DOHH2 (cell line): Measurements from ENCODE around the gene DSCAML1.
A peak's percentile ranks its signal among the peaks of the same experiment; 100 is the strongest.

Experiments used
- H3F3A ChIP-seq: fragments of 200-600 bp; sonication (generic), shearing (Covaris generic); 2 replicates; pipeline ENCODE4 v1.6.0; 2016; ENCODE audit warnings: antibody characterized with exemption, mild to moderate bottlenecking; ENCODE audit not compliant: control insufficient read depth, insufficient read depth
- H3K27ac ChIP-seq: fragments of 200-600 bp; sonication (generic); 2 replicates; pipeline ENCODE4 v1.5.1; 2014; ENCODE audit warnings: low read depth, mild to moderate bottlenecking, low read length, moderate library complexity
- H3K27me3 ChIP-seq: fragments of 200-600 bp; sonication (generic); 2 replicates; pipeline ENCODE4 v1.6.1; 2014; ENCODE audit warnings: mild to moderate bottlenecking, low read length, mixed read lengths; ENCODE audit not compliant: control insufficient read depth
- H3K36me3 ChIP-seq: fragments of 200-600 bp; sonication (generic); 2 replicates; pipeline ENCODE4 v1.6.1; 2014; ENCODE audit warnings: mild to moderate bottlenecking, low read length, moderate library complexity, mixed read lengths; ENCODE audit not compliant: control insufficient read depth
- H3K4me1 ChIP-seq: fragments of 200-600 bp; sonication (generic); 2 replicates; pipeline ENCODE4 v1.6.1; 2014; ENCODE audit warnings: mild to moderate bottlenecking, low read length, mixed read lengths; ENCODE audit not compliant: control insufficient read depth
- H3K4me2 ChIP-seq: fragments of 200-600 bp; sonication (generic); 2 replicates; pipeline ENCODE4 v1.6.0; 2014; ENCODE audit warnings: mild to moderate bottlenecking, low read length, moderate library complexity
- H3K4me3 ChIP-seq: fragments of 200-600 bp; sonication (generic); 2 replicates; pipeline ENCODE4 v1.5.1; 2014; ENCODE audit warnings: mild to moderate bottlenecking, low read length, mixed read lengths
- H3K79me2 ChIP-seq: fragments of 200-600 bp; sonication (generic); 2 replicates; pipeline ENCODE4 v1.6.1; 2014; ENCODE audit warnings: mild to moderate bottlenecking, low read length, mixed read lengths; ENCODE audit not compliant: control insufficient read depth
- H3K9me2 ChIP-seq: fragments of 200-600 bp; sonication (generic); replicated peaks from 2 replicates; pipeline ENCODE4 v1.6.1; 2014; ENCODE audit warnings: mild to moderate bottlenecking, low read length, mixed read lengths; ENCODE audit not compliant: control insufficient read depth
- H3K9me3 ChIP-seq: fragments of 200-600 bp; sonication (generic); 2 replicates; pipeline ENCODE4 v1.6.1; 2014; ENCODE audit warnings: antibody characterized with exemption, low read length, mixed read lengths; ENCODE audit not compliant: control insufficient read depth, insufficient read depth
- H4K20me1 ChIP-seq: fragments of 200-600 bp; sonication (generic); 2 replicates; pipeline ENCODE4 v1.6.0; 2014; ENCODE audit warnings: low read depth, mild to moderate bottlenecking, antibody characterized with exemption, low read length, moderate library complexity; ENCODE audit not compliant: control insufficient read depth, insufficient read depth
- CTCF ChIP-seq: fragments of 200-600 bp; sonication (generic); IDR thresholded peaks from one replicate; pipeline ENCODE4 v1.5.1; 2014; ENCODE audit warnings: antibody characterized with exemption, mild to moderate bottlenecking, low read depth, low read length; ENCODE audit not compliant: poor library complexity, severe bottlenecking
- EZH2phosphoT487 ChIP-seq: fragments of 200-600 bp; sonication (generic); IDR thresholded peaks from 2 replicates; pipeline ENCODE4 v1.6.1; 2017; ENCODE audit warnings: borderline replicate concordance, mild to moderate bottlenecking, antibody characterized with exemption, low read length, moderate library complexity, mixed read lengths

DSCAML1 gene

DNA sequence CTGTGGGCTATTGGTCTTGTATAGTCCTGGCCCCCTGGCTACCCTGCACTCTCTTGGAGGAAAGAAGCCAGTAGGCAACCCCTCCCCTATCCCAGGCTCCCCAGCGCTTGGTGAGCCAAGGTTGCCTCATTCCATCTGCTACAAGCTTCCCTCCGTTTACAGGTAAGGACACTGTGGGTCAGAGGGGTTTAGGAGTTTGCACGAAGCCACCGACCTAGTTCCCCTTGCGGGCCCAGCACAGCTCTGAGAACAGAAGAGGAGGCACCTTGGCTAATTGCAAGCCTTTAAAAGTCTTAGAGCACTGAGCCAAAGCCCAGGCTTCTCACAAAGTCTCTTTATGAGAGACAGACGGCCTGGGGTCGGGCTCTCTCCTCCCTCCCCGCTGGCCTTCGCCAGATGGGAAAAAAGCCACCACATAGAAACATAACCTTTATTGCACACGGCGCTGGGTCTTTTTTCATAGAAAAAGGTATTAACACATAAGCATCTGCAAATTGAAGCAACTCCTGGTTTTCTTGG lies 369.6 kb downstream of the DSCAML1 start:
- Histone ChIP-seq H3K4me2 (no peak overlapping the region), H4K20me1 (no peaks in the 10 kb centered on the region), H3F3A (no peaks in the 10 kb centered on the region)

GRCh38 chr11:117426941-117427340 lies 370.1 kb downstream of the DSCAML1 start:
- no peak overlapping the region for H3K4me2 ChIP-seq
- H3K9me2 ChIP-seq, result no peaks in the 10 kb centered on the region
- H3K4me3 ChIP-seq, result no peak overlapping the region
- no peak overlapping the region for H3K27ac ChIP-seq
- H3F3A ChIP-seq, result no peaks in the 10 kb centered on the region
- H3K27me3 ChIP-seq, result 0 out of 2 replicates have a peak, but pooled peaks cover 2% of the 10 kb centered on the region
- no peaks in the 10 kb centered on the region for H3K79me2 ChIP-seq
- no peaks in the 10 kb centered on the region for H3K4me1 ChIP-seq
- H3K36me3 ChIP-seq, result no peaks in the 10 kb centered on the region
- no peaks in the 10 kb centered on the region for H4K20me1 ChIP-seq
- no peaks in the 10 kb centered on the region for H3K9me3 ChIP-seq
- TF ChIP-seq CTCF (no peak), EZH2phosphoT487 (no peak)

More for the DNA sequence above, 369.6 kb downstream of the DSCAML1 start:
- Histone ChIP-seq H3K36me3 (no peaks in the 10 kb centered on the region), H3K4me3 (no peak overlapping the region), H3K27me3 (no peaks in the 10 kb centered on the region), H3K79me2 (no peaks in the 10 kb centered on the region), H3K4me1 (no peaks in the 10 kb centered on the region), H3K27ac (no peak overlapping the region), H3K9me3 (no peaks in the 10 kb centered on the region), H3K9me2 (no peaks in the 10 kb centered on the region)
- TF ChIP-seq EZH2phosphoT487 (no peak), CTCF (no peak)

GRCh38 chr11:117426297-117426685 lies 370.7 kb downstream of the DSCAML1 start:
- H3K4me1 ChIP-seq, result no peaks in the 10 kb centered on the region
- H3K27ac ChIP-seq, result no peak overlapping the region
- H3K4me3 ChIP-seq, result no peak overlapping the region
- H3K9me2 ChIP-seq, result no peaks in the 10 kb centered on the region
- 0 out of 2 replicates have a peak, but pooled peaks cover 2% of the 10 kb centered on the region for H3K27me3 ChIP-seq
- no peaks in the 10 kb centered on the region for H3F3A ChIP-seq
- no peaks in the 10 kb centered on the region for H3K9me3 ChIP-seq
- no peaks in the 10 kb centered on the region for H3K79me2 ChIP-seq
- H3K36me3 ChIP-seq, result no peaks in the 10 kb centered on the region
- peak; percentile 99 for TF ChIP-seq CTCF
- TF ChIP-seq EZH2phosphoT487, result no peak
- H4K20me1 ChIP-seq, result no peaks in the 10 kb centered on the region
- no peak overlapping the region for H3K4me2 ChIP-seq
